Left lung (tissue), 10 donors: Measurements from ENCODE around the gene TMEM52. TPM values are rescaled to one million over a fixed set of nuclear protein-coding genes. Genes with fewer than 3 reads are reported as not detected.

Experiments used
- ATAC-seq: fragments of 200-7000 bp; cut with Tn5 transposase; one replicate; pipeline ENCODE4 v1.9.1; 2020; ENCODE audit warnings: moderate library complexity
- DNase-seq, 4 donors: peaks; one replicate each; pipeline ENCODE4 v3.0.0-alpha.2; 2013 to 2020
- H3K27ac ChIP-seq, 2 donors: fragments of 200-600 bp; sonication (generic) in 1 of 2; one replicate each; pipeline versions ENCODE4 v1.5.0 to v1.8.0; 2020 to 2021
- H3K27me3 ChIP-seq, 2 donors: fragments of 200-600 bp; sonication (generic) in 1 of 2; one replicate each; pipeline versions ENCODE4 v1.5.0 to v1.8.0; 2020 to 2021
- H3K36me3 ChIP-seq, 2 donors: fragments of 200-600 bp; sonication (generic) in 1 of 2; one replicate each; pipeline versions ENCODE4 v1.5.0 to v1.8.0; 2020 to 2021
- H3K4me1 ChIP-seq, 2 donors: fragments of 200-600 bp; one replicate each; pipeline ENCODE4 v1.8.0; 2021
- H3K4me3 ChIP-seq, 2 donors: fragments of 200-600 bp; sonication (generic) in 1 of 2; one replicate each; pipeline versions ENCODE4 v1.5.0 to v1.8.0; 2020 to 2021; ENCODE audit warnings: mild to moderate bottlenecking in 1 of 2
- H3K9me3 ChIP-seq, 2 donors: fragments of 200-600 bp; sonication (generic) in 1 of 2; one replicate each; pipeline versions ENCODE4 v1.5.0 to v1.8.0; 2020 to 2021
- CTCF ChIP-seq, 2 donors: fragments of 200-600 bp; sonication (generic) in 1 of 2; IDR thresholded peaks; one replicate each; pipeline versions ENCODE4 v1.5.0 to v1.8.0; 2021; ENCODE audit warnings: antibody characterized with exemption in 2 of 2
- intact Hi-C, 2 donors: fragments of 100-400 bp; cut with DNase I; formaldehyde crosslinking; loops; one replicate each; pipeline versions ENCODE4 v1.11.2 to v1.14.2; 2022
- polyA plus RNA-seq, 6 donors: library from polyadenylated mRNA; unstranded; fragments of 120-200 nt; gene quantifications; one replicate each; pipeline ENCODE4 v1.2.1, GENCODE V29; 2013; ENCODE audit not compliant: insufficient read length in 6 of 6
- total RNA-seq, 2 donors: library from RNA; stranded (reverse); fragmentation: NEBNext Ultra II Directional; extraction: Animal tissue kit (Norgen Biotek cat#: 25700); gene quantifications; one replicate each; pipeline ENCODE4 v1.2.1, GENCODE V29; 2021
- donor health status: DM: no; HTN: yes; CAD: no.
- donor health status: DM: no; HTN: no; CAD: no.

The TMEM52 gene
- total and polyA plus RNA-seq, 8 donors: 1.2 to 4.1 (median 2.2) TPM

GRCh38 chr1:1948783-1949182, 29.7 kb upstream of the TMEM52 start:
- DNase-seq (no peak), ATAC-seq (no peak)
- intact Hi-C loops: no loop called here
- Histone ChIP-seq H3K36me3 (no peaks in the 10 kb centered on the region), H3K4me3 (no peak overlapping the region), H3K9me3 (peaks cover 0 to 3% of the 10 kb centered on the region in 2 donors), H3K4me1 (peaks cover 3 to 5% of the 10 kb centered on the region in 2 donors), H3K27me3 (peaks cover 0 to under 1% of the 10 kb centered on the region in 2 donors), H3K27ac (no peak overlapping the region)
- no peak for TF ChIP-seq CTCF (IDR thresholded peaks at IDR 0.05)

- no peak for TF ChIP-seq CTCF (IDR thresholded peaks at IDR 0.05)
- Histone ChIP-seq H3K27me3 (peaks cover 0 to 13% of the 10 kb centered on the region in 2 donors), H3K9me3 (peaks cover 0 to 3% of the 10 kb centered on the region in 2 donors), H3K27ac (no peak overlapping the region), H3K4me1 (peaks cover 3 to 6% of the 10 kb centered on the region in 2 donors), H3K36me3 (no peaks in the 10 kb centered on the region), H3K4me3 (no peak overlapping the region)
- peak in 1 of 4 donors; percentile 80 for DNase-seq
- intact Hi-C loops: no loop called here
- ATAC-seq: peak; percentile 43
These were observed 28.4 kb upstream of the TMEM52 start for GRCh38 chr1:1947493-1947892.

GRCh38 chr1:1946540-1946939, 27.5 kb upstream of the TMEM52 start:
- no peak overlapping the region for H3K4me3 ChIP-seq
- H3K27me3 ChIP-seq: peaks cover 0 to 22% of the 10 kb centered on the region in 2 donors
- DNase-seq (peak in 3 of 4 donors; percentile 59 to 84 (median 80)), ATAC-seq (peak; percentile 17)
- H3K9me3 ChIP-seq: peaks cover 0 to 3% of the 10 kb centered on the region in 2 donors
- intact Hi-C loops: no loop called here
- no peak overlapping the region for H3K27ac ChIP-seq
- TF ChIP-seq CTCF (IDR thresholded peaks at IDR 0.05): no peak
- H3K36me3 ChIP-seq: no peaks in the 10 kb centered on the region
- peaks cover 3 to 6% of the 10 kb centered on the region in 2 donors for H3K4me1 ChIP-seq

- DNase-seq: peak in 1 of 4 donors; percentile 53
- intact Hi-C loops: no loop called here
- no peak for TF ChIP-seq CTCF (IDR thresholded peaks at IDR 0.05)
These were observed 26.8 kb upstream of the TMEM52 start for GRCh38 chr1:1945782-1946393.

GRCh38 chr1:1943834-1944570, 24.9 kb upstream of the TMEM52 start:
- Histone ChIP-seq H3K27me3 (peaks cover 0 to 30% of the 10 kb centered on the region in 2 donors), H3K4me3 (no peak overlapping the region), H3K4me1 (peaks cover 3 to 6% of the 10 kb centered on the region in 2 donors), H3K36me3 (no peaks in the 10 kb centered on the region), H3K27ac (no peak overlapping the region), H3K9me3 (no peaks in the 10 kb centered on the region)
- peak; percentile 92 to 93 for TF ChIP-seq CTCF (IDR thresholded peaks at IDR 0.05)
- intact Hi-C loops: loop anchor here in 1 of 2 donors (5.0 kb wide), 1 partner anchor 103 kb away; no protein-coding TSS in a partner anchor
- ATAC-seq (peak; percentile 91), DNase-seq (peak in 2 of 4 donors; percentile 44 to 89)

More at GRCh38 chr1:1945782-1946393, 26.8 kb upstream of the TMEM52 start:
- Histone ChIP-seq H3K27ac (no peak overlapping the region), H3K9me3 (peaks cover 0 to 2% of the 10 kb centered on the region in 2 donors), H3K36me3 (no peaks in the 10 kb centered on the region), H3K4me3 (no peak overlapping the region), H3K27me3 (peaks cover 0 to 29% of the 10 kb centered on the region in 2 donors), H3K4me1 (peaks cover 3 to 6% of the 10 kb centered on the region in 2 donors)
- no peak for ATAC-seq
